ENCODE data around the gene ZNF445.

GRCh38 chr3:44392489-44392888, 85.0 kb downstream of the ZNF445 start:
- no peak for TF ChIP-seq CTCF (IDR thresholded peaks at IDR 0.05)
- TF ChIP-seq EZH2 (IDR thresholded peaks at IDR 0.05), result no peak

Data from neural progenitor cell (in vitro differentiated cells).